WERI-Rb-1 (cell line): ENCODE data around the gene SORCS2.

Source experiments
- DNase-seq: peaks from one replicate; pipeline ENCODE4 v3.0.0-alpha.2; 2020
- H3K27ac ChIP-seq: fragments of 250-450 bp; sonication (Bioruptor Pico); 2 replicates; pipeline ENCODE4 v1.5.1; 2020; ENCODE audit warnings: mild to moderate bottlenecking, moderate library complexity
- H3K27me3 ChIP-seq: fragments of 250-450 bp; sonication (Bioruptor Pico); 2 replicates; pipeline ENCODE4 v1.5.1; 2021; ENCODE audit warnings: mild to moderate bottlenecking, low read depth, moderate library complexity; ENCODE audit not compliant: insufficient read depth, severe bottlenecking
- H3K36me3 ChIP-seq: fragments of 250-450 bp; sonication (Bioruptor Pico); 2 replicates; pipeline ENCODE4 v1.5.1; 2020; ENCODE audit warnings: mild to moderate bottlenecking, moderate library complexity
- H3K4me3 ChIP-seq: 2 replicates; pipeline ENCODE4 v1.5.1; 2011; ENCODE audit warnings: low read depth, mild to moderate bottlenecking, control low read depth, low read length
- H3K9me3 ChIP-seq: fragments of 250-450 bp; sonication (Bioruptor Pico); 2 replicates; pipeline ENCODE4 v1.5.1; 2021; ENCODE audit warnings: mild to moderate bottlenecking, moderate library complexity; ENCODE audit not compliant: severe bottlenecking
- CTCF ChIP-seq: IDR thresholded peaks from 2 replicates; pipeline ENCODE4 v1.5.1; 2011; ENCODE audit warnings: low read depth, mild to moderate bottlenecking, control low read depth, inconsistent platforms, low read length

Gene SORCS2

GRCh38 chr4:7740866-7741525 is 548.7 kb downstream of the SORCS2 start:
- no peaks in the 10 kb centered on the region for H3K9me3 ChIP-seq
- H3K27ac ChIP-seq: no peak overlapping the region
- H3K4me3 ChIP-seq: no peak overlapping the region
- no peaks in the 10 kb centered on the region for H3K27me3 ChIP-seq
- no peak for TF ChIP-seq CTCF
- H3K36me3 ChIP-seq: peaks cover 40% of the 10 kb centered on the region
- DNase-seq: no peak

GRCh38 chr4:7741946-7742806 is 549.8 kb downstream of the SORCS2 start:
- Histone ChIP-seq H3K27me3 (no peaks in the 10 kb centered on the region), H3K4me3 (no peak overlapping the region), H3K36me3 (peaks cover 32% of the 10 kb centered on the region), H3K9me3 (no peaks in the 10 kb centered on the region), H3K27ac (no peak overlapping the region)
- TF ChIP-seq CTCF: no peak
- DNase-seq: no peak

DNA sequence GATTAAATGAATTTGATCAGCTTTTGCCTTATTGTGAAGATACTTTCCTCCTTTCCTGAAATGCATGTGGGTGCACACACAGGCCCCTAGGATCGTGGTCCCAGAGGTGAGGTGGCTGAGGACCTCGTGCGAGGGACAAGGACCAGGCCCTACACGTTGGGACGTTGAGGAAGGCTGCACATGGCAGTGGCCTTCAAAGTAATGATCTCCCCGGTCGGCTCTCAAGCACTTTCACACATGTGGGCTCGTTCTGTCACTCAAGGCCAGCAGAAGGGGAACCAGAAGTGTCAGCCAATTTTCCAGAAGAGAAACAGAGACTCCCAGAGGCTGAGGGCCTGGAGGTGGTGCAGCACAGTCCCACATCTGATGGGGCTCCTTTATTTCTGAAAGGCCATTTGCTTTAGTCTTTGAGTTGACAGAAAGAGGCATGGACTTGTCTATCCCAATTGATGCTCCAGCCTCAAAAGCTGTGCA is 550.5 kb downstream of the SORCS2 start:
- no peak overlapping the region for H3K4me3 ChIP-seq
- DNase-seq: no peak
- peaks cover 26% of the 10 kb centered on the region for H3K36me3 ChIP-seq
- H3K27me3 ChIP-seq: no peaks in the 10 kb centered on the region
- H3K27ac ChIP-seq: no peak overlapping the region
- no peak for TF ChIP-seq CTCF
- no peaks in the 10 kb centered on the region for H3K9me3 ChIP-seq

DNA sequence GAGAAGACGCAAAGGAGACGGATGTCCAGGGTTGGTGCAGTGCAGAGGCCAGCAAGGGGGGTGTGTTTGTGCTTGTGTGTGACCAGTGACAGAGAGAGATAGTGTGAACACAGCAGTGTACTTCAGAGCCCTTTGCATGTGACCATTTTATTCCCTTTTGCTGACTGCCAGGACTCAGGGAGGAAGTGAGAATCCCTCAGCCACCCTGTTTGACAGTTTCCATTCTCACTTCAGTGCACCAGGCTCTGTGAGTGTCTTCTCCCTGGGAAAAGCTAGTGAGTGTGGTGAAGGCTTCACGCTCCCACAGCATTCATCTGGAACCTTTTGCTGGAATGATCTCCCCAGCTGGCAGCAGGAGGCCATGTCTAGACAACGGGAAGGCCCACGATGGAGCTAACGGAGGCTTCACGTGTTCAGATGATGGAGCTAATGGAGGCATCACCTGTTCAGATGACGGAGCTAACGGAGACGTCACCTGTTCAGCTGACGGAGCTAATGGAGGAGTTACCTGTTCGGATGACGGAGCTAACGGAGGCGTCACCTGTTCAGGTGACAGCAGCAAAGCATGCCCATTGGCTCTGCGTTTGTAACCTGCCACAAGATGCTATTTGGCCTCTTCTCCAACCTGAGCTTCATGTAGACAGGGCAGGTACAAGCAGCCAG is 551.9 kb downstream of the SORCS2 start:
- no peak for DNase-seq
- no peak overlapping the region for H3K27ac ChIP-seq
- peaks cover 13% of the 10 kb centered on the region; the same call in 1 of the 2 replicates for H3K36me3 ChIP-seq
- H3K27me3 ChIP-seq: no peaks in the 10 kb centered on the region
- no peak overlapping the region for H3K4me3 ChIP-seq
- no peak for TF ChIP-seq CTCF
- no peaks in the 10 kb centered on the region for H3K9me3 ChIP-seq

GRCh38 chr4:7745301-7745885 is 553.1 kb downstream of the SORCS2 start:
- peaks cover 7% of the 10 kb centered on the region; the same call in 1 of the 2 replicates for H3K36me3 ChIP-seq
- H3K27ac ChIP-seq: no peak overlapping the region
- no peak for DNase-seq
- no peak for TF ChIP-seq CTCF
- no peak overlapping the region for H3K4me3 ChIP-seq
- H3K9me3 ChIP-seq: no peaks in the 10 kb centered on the region
- no peaks in the 10 kb centered on the region for H3K27me3 ChIP-seq
